LNCAP (cell line): Measurements from ENCODE around the gene SYT6.

ENCODE experiments used
- CTCF ChIP-seq: fragments of 450-650 bp; IDR thresholded peaks from 2 replicates; pipeline ENCODE4 v1.5.1; 2017; ENCODE audit warnings: mild to moderate bottlenecking

The SYT6 gene

DNA sequence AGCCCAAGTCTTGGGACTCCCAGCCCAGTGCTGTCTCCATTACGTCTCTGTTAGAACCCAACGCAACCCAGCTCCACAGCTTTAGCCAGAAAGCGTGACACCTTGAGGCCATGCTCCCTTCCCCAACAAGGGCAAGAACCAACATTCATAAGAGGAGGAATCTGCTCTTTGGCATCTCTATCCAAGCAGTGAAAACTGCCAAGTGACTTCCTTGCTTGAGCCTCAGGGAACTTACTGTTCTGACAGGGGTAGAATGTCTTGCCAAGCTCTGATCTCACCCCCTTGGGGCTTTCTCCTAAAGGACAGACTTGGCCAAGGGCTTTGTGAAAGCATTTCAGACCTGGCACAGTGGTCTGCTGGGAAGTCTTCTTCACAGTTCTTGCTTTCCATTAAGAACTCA is 56.6 kb downstream of the SYT6 start:
- TF ChIP-seq CTCF: no peak

DNA sequence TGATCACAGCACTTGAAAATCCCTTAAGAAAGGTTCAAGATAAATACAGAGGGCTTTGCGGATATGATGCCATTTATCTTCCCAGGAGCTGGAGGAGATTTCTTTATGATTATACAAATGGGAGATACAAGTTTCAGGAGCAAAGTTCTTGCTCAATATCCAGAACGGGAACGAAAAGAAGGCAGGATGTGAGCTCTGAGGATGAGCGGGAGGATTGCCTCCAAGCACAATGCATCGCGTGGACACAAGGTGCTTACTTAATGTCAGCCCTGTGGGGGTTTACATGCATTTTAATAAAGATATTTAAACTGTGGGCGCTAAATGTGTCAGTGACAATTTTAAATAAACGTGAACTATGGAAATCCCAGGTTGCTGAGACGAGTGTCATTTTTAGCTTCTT is 59.0 kb downstream of the SYT6 start:
- TF ChIP-seq CTCF: no peak

GRCh38 chr1:114094363-114094634 is 59.4 kb downstream of the SYT6 start:
- no peak for TF ChIP-seq CTCF

DNA sequence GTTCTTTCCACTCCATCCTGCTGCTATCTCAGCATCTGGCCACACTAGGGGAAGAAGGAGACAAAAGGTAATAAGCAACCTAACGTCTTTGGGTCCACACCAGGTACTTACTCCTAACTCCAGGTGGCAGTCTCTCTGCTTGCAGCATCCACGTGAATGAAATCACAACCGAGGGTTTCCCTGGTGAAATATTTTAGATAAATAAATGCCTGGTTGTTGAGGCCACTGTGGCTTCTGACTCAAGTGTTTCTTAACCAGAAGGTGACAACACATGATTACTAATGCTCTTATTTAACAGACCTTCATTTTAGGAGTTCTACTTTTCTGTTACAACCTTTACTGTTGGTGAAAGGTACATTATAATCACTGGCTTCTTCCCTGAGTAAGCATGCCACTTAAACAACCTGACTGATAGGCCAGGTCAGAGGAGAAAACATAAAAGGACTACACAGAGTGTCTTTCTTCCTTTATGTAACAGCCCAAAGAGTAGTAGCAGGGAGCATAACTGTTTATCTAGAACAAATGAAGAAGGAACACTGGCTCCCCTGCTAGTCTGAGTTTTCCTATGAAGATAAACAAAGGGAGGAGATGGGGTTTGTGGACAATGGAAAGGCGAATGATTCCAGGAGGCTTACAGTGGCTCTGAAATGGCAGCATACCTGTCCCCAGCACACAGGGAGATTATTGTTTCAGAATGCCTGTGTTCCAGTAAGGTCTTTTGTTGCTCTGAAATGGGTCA is 59.9 kb downstream of the SYT6 start:
- no peak for TF ChIP-seq CTCF

DNA sequence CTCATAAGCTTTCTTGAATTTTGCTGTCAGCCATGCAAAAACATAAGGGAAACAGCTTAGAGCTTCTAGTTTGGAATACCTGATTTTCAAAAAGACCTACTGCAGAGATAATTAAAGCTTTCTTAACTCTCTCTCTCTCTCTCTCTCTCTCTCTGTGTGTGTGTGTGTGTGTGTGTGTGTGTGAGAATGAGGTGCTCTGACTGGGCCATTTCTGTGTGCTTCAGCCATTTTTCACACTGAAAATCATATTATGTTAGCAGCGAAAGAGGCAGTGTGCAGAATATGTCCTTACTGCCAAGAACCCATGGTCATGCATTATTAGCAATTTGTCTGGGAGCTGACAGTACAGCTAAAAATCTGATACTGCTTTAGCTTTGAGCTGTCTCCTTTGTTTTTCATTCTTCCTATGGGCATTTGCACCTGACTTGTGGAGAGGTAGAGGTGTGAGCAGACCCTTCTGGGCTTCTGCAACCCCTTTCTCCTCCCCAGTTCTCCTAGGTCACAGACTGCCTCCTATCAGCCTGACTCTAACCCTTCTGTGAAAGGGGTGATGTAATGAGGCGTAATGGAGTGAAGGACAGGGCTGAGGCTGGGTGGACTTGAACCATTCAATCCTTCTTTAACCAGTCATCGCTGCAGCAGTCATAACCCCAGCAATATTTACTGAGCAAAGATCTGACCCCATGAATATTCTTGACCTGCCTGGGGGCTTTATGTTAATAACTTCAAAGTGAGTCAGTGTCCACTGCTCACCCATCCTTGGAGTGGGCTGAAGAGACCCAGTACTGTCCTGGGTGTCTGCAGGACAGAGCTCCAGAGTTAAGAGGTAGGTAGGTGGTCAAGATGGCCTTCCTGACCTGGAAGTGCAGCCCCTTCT is 61.2 kb downstream of the SYT6 start:
- no peak for TF ChIP-seq CTCF

GRCh38 chr1:114091711-114092110 is 62.0 kb downstream of the SYT6 start:
- no peak for TF ChIP-seq CTCF

DNA sequence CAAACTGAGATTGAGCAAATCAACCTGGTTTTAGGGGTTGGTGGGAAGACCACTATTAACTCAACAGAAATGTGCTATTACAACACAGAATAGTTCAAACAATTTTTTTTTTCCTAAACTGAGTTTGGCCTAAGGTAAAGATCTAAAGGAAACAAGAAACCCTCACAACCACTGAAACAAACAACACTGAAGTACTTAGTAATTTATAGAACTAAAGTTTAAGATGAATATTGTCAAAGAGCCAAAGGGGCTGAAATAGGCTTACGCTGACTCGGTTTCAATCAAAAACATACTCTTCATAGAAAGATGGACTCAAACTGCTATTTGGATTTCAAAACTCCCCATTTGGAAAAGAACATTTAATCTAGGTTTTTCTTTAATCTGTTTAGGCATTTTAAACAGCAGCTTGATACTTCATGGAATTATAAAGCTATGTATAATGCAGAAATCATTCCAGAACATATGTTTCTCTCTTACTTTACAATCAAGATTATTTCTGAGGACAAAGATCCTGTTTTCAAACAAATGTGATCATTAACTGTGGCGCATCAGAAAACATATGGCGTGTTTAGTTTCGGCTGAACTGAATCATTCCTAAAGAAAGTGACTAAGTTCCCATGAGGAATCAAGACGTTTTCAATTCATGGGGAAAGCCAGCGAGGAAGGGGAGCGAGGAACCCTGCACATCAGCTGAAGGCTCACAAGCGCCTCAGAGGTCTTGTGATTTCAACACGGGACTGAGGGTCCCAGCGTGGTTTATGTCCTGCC is 62.7 kb downstream of the SYT6 start:
- no peak for TF ChIP-seq CTCF
